ENCODE measurements around the gene IER5.

- TF ChIP-seq, protein P1, sequence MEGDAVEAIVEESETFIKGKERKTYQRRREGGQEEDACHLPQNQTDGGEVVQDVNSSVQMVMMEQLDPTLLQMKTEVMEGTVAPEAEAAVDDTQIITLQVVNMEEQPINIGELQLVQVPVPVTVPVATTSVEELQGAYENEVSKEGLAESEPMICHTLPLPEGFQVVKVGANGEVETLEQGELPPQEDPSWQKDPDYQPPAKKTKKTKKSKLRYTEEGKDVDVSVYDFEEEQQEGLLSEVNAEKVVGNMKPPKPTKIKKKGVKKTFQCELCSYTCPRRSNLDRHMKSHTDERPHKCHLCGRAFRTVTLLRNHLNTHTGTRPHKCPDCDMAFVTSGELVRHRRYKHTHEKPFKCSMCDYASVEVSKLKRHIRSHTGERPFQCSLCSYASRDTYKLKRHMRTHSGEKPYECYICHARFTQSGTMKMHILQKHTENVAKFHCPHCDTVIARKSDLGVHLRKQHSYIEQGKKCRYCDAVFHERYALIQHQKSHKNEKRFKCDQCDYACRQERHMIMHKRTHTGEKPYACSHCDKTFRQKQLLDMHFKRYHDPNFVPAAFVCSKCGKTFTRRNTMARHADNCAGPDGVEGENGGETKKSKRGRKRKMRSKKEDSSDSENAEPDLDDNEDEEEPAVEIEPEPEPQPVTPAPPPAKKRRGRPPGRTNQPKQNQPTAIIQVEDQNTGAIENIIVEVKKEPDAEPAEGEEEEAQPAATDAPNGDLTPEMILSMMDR (conservative IDR thresholded peaks at IDR 0.05 in 1 of 2, IDR thresholded peaks at IDR 0.05 in 1 of 2; ENCODE audit: extremely low read depth in 1 of 2, insufficient read depth in 1 of 2, low read depth in 1 of 2, low read length in 2 of 2): no peak
- TF ChIP-seq EZH2 (IDR thresholded peaks at IDR 0.05; ENCODE audit: borderline replicate concordance, low read length): no peak
Measured at GRCh38 chr1:181060066-181060465, 28.4 kb upstream of the IER5 start.

All from mammary epithelial cell (primary cell).